GM12878 (cell line): ENCODE measurements around the gene PRCP. TPM values are rescaled to one million over a fixed set of nuclear protein-coding genes. Genes with fewer than 3 reads are reported as not detected.

Experiments
- ATAC-seq: fragments of 200-7000 bp; cut with Tn5 transposase; 3 replicates; pipeline ENCODE4 v1.9.1; 2020; ENCODE audit warnings: mild to moderate bottlenecking, moderate library complexity
- BruUV-seq: library from RNA; stranded (reverse); fragments of 400-500 nt; replicated peaks from 2 replicates; lab custom pipeline; 2021; lab: Mats Ljungman, UMichigan
- CTCF ChIA-PET: fragments of 300-600 bp; sonication (Branson Sonifier 250); formaldehyde crosslinking; extraction: SDS; loops from one replicate; lab custom pipeline; 2021; ENCODE audit warnings: inconsistent platforms; lab: Yijun Ruan, JAX
- POLR2A ChIA-PET: fragments of 350-600 bp; formaldehyde crosslinking; extraction: SDS; loops from one replicate; lab custom pipeline; 2021; ENCODE audit warnings: inconsistent platforms; lab: Charles Lee
- RAD21 ChIA-PET: fragments of 300-600 bp; sonication (Branson Sonifier 250); formaldehyde crosslinking; loops from one replicate; lab custom pipeline; 2023; ENCODE audit warnings: antibody characterized with exemption; ENCODE audit not compliant: unreplicated experiment; lab: Charles Lee
- SMC1A ChIA-PET: fragments of 300-600 bp; sonication (Branson Sonifier 250); formaldehyde crosslinking; loops from one replicate; lab custom pipeline; 2023; ENCODE audit not compliant: unreplicated experiment, uncharacterized antibody; lab: Charles Lee
- DNase-seq: peaks from one replicate; pipeline ENCODE4 v3.0.0-alpha.2; 2011; ENCODE audit warnings: low read depth, low spot score
- FAIRE-seq: peaks from 3 replicates; lab custom pipeline; 2011; peaks lifted over from hg19 to GRCh38; lab: Jason Lieb, UNC
- H2AFZ ChIP-seq: 2 replicates; pipeline ENCODE4 v1.6.0; 2011; ENCODE audit warnings: low read depth, low read length, control low read depth; ENCODE audit not compliant: control insufficient read depth
- H3K27ac ChIP-seq: 2 replicates; pipeline ENCODE4 v1.5.1; 2011; ENCODE audit warnings: control low read depth; ENCODE audit not compliant: control insufficient read depth, insufficient read depth
- H3K27me3 ChIP-seq, 2 experiments: replicated peaks in 1 of 2; 2 replicates each; pipeline versions ENCODE4 v1.6.0 to v1.6.1; 2011; ENCODE audit warnings: low read length in 1 of 2; ENCODE audit not compliant: control insufficient read depth in 2 of 2, insufficient read depth in 2 of 2
- H3K36me3 ChIP-seq, 2 experiments: 2 replicates each; pipeline ENCODE4 v1.5.1; 2011; ENCODE audit warnings: low read length in 1 of 2; ENCODE audit not compliant: control insufficient read depth in 2 of 2, insufficient read depth in 2 of 2
- H3K4me1 ChIP-seq: 2 replicates; pipeline ENCODE4 v1.6.1; 2011; ENCODE audit warnings: mild to moderate bottlenecking, low read length, moderate library complexity, mixed read lengths; ENCODE audit not compliant: control insufficient read depth, insufficient read depth
- H3K4me2 ChIP-seq: 2 replicates; pipeline ENCODE4 v1.6.0; 2011; ENCODE audit warnings: control low read depth; ENCODE audit not compliant: control insufficient read depth, insufficient read depth
- H3K4me3 ChIP-seq: fragments of 200-600 bp; sonication (generic); 2 replicates; pipeline ENCODE4 v1.5.1; 2016
- H3K79me2 ChIP-seq: 2 replicates; pipeline ENCODE4 v1.6.0; 2011; ENCODE audit warnings: low read length; ENCODE audit not compliant: control insufficient read depth, insufficient read depth
- H3K9ac ChIP-seq: 2 replicates; pipeline ENCODE4 v1.8.0; 2011; ENCODE audit warnings: low read length, control low read depth, mixed read lengths; ENCODE audit not compliant: control insufficient read depth, insufficient read depth
- H3K9me3 ChIP-seq: replicated peaks from 3 replicates; pipeline ENCODE4 v1.5.1; 2011; ENCODE audit warnings: mild to moderate bottlenecking, low read length; ENCODE audit not compliant: control insufficient read depth, insufficient read depth
- H4K20me1 ChIP-seq: 2 replicates; pipeline ENCODE4 v1.6.0; 2011; ENCODE audit not compliant: control insufficient read depth, insufficient read depth
- ATF7 ChIP-seq: fragments of 450-650 bp; IDR thresholded peaks from 2 replicates; pipeline ENCODE4 v1.6.1; 2016; ENCODE audit warnings: low read depth, mild to moderate bottlenecking
- CBX5 ChIP-seq: sonication (generic); IDR thresholded peaks from 2 replicates; pipeline ENCODE4 v1.6.1; 2016; ENCODE audit warnings: low read depth, moderate library complexity, mild to moderate bottlenecking, inconsistent platforms
- LARP7 ChIP-seq: fragments of 450-650 bp; IDR thresholded peaks from 2 replicates; pipeline ENCODE4 v1.6.1; 2017; ENCODE audit warnings: mild to moderate bottlenecking
- NFYB ChIP-seq: IDR thresholded peaks from 2 replicates; pipeline ENCODE4 v1.6.1; 2011; ENCODE audit warnings: low read depth, mild to moderate bottlenecking, low read length, improper control_type of control experiment, moderate library complexity; ENCODE audit not compliant: insufficient read depth
- SIX5 ChIP-seq: IDR thresholded peaks from 2 replicates; pipeline ENCODE4 v1.6.1; 2011; ENCODE audit warnings: mild to moderate bottlenecking, low read depth, low read length, moderate library complexity; ENCODE audit not compliant: severe bottlenecking
- STAT3 ChIP-seq: IDR thresholded peaks from 2 replicates; pipeline ENCODE4 v1.6.1; 2011; ENCODE audit warnings: low read depth, low read length, improper control_type of control experiment
- WGBS: methylation state at CpG from one replicate; pipeline ENCODE4 v1.1.6; 2016; ENCODE audit warnings: low lambda C conversion rate; ENCODE audit not compliant: insufficient replicate concordance, insufficient coverage; ENCODE audit errors: missing lambda C conversion rate; 5-methylcytosine and 5-hydroxymethylcytosine counted together
- in situ Hi-C: fragments of 300-500 bp; cut with MboI; formaldehyde crosslinking; loops from 9 replicates; pipeline ENCODE4 v1.14.3; 2018; ENCODE audit warnings: mixed read lengths
- intact Hi-C: fragments of 100-400 bp; cut with micrococcal nuclease; formaldehyde crosslinking; loops from one replicate; pipeline ENCODE4 v1.14.2; 2022; ENCODE audit not compliant: unreplicated experiment
- polyA plus RNA-seq, 11 experiments: library from polyadenylated mRNA; depleted of rRNA in 4 of 11; unstranded in 6 of 11; stranded (reverse) in 5 of 11; fragments of >200 nt; fragmentation: Nextera tagmentation in 4 of 11; fragmentation: Illumina TruSeq in 1 of 11; extraction: Ambion mirVana in 4 of 11; extraction: Trizol in 1 of 11; gene quantifications; 1 replicate in 1 of 11; 2 replicates in 10 of 11; pipeline versions ENCODE4 v1.2.1 to v1.2.3, GENCODE V29; 2011 to 2016; ENCODE audit warnings: inconsistent platforms in 2 of 11, missing spikeins in 2 of 11, low read depth in 1 of 11
- total RNA-seq, 4 experiments: library from RNA; depleted of rRNA in 3 of 4; stranded (reverse); fragments of >200 nt in 3 of 4; fragmentation: Illumina TruSeq in 1 of 4; extraction: Trizol in 1 of 4; gene quantifications; 2 replicates each; pipeline versions ENCODE4 v1.2.1 to v1.2.3, GENCODE V29; 2013 to 2021
- TF ChIP-seq, protein P1 (sequence below): fragments of 450-650 bp; IDR thresholded peaks from 2 replicates; pipeline ENCODE4 v1.6.1; 2018; ENCODE audit warnings: borderline replicate concordance, mild to moderate bottlenecking; ENCODE audit not compliant: partially characterized antibody
- TF ChIP-seq, protein P2 (sequence below): fragments of 450-650 bp; formaldehyde crosslinking; IDR thresholded peaks from 2 replicates; pipeline ENCODE4 v1.5.0; 2022; ENCODE audit warnings: mild to moderate bottlenecking, missing genetic modification characterization
- TF ChIP-seq, protein P3 (sequence below): IDR thresholded peaks from 2 replicates; pipeline ENCODE4 v1.6.1; 2011; ENCODE audit warnings: mild to moderate bottlenecking, low read depth, low read length, moderate library complexity; ENCODE audit not compliant: insufficient replicate concordance
- TF ChIP-seq, protein P4 (sequence below): IDR thresholded peaks from 2 replicates; pipeline ENCODE4 v1.6.1; 2012; ENCODE audit warnings: mild to moderate bottlenecking, low read depth, low read length
- TF ChIP-seq, protein P5 (sequence below): fragments of 450-650 bp; IDR thresholded peaks from 2 replicates; pipeline ENCODE4 v1.6.1; 2017; ENCODE audit warnings: borderline replicate concordance

The PRCP gene
- total and polyA plus RNA-seq, 10 of the 15 experiments (the other 5 are each of a cell fraction or from before 2014, with no cell fraction given) = 14.9 to 43.6 (median 20.0) TPM

DNA sequence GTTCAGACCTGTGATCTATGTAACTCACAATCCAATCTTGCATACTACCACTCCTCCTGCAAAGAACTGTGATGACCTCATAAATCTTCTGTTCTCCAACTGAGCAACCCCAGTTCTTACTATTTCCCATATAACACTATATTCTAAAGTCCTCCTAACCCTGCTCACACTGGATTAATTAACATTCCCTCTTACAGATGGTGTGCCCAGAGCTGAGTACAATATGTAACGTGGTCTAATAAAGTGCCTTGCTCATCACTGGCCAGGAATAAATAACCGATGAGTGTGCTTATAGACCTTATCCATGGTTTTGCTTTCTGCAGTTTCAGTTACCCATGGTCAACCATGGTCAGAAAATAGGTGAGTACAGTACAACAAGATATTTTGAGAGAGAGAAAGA is 28.6 kb downstream of the PRCP start:
- FAIRE-seq = no peak
- RAD21 ChIA-PET = interaction anchor here (1.5 kb wide), 1 partner anchor 21 kb away, joined by 3 read pairs; no protein-coding TSS in a partner anchor
- CTCF ChIA-PET = no interaction called here
- no peak for DNase-seq
- Histone ChIP-seq H2AFZ (no peak overlapping the region), H3K79me2 (no peaks in the 10 kb centered on the region), H3K9ac (no peak overlapping the region), H3K4me3 (no peak overlapping the region), H3K9me3 (no peaks in the 10 kb centered on the region), H3K4me1 (no peaks in the 10 kb centered on the region), H3K27me3 (no peaks in the 10 kb centered on the region), H3K4me2 (no peak overlapping the region), H3K27ac (no peak overlapping the region), H4K20me1 (no peaks in the 10 kb centered on the region), H3K36me3 (no peaks in the 10 kb centered on the region)
- SMC1A ChIA-PET = no interaction called here
- intact Hi-C loops (no loop called here), in situ Hi-C loops (no loop called here)
- no TSS peak for BruUV-seq
- WGBS = 91% methylated on average over 2 of the region's 2 CpGs
- ATAC-seq = no peak
- POLR2A ChIA-PET = no interaction called here
- TF ChIP-seq, protein P1, sequence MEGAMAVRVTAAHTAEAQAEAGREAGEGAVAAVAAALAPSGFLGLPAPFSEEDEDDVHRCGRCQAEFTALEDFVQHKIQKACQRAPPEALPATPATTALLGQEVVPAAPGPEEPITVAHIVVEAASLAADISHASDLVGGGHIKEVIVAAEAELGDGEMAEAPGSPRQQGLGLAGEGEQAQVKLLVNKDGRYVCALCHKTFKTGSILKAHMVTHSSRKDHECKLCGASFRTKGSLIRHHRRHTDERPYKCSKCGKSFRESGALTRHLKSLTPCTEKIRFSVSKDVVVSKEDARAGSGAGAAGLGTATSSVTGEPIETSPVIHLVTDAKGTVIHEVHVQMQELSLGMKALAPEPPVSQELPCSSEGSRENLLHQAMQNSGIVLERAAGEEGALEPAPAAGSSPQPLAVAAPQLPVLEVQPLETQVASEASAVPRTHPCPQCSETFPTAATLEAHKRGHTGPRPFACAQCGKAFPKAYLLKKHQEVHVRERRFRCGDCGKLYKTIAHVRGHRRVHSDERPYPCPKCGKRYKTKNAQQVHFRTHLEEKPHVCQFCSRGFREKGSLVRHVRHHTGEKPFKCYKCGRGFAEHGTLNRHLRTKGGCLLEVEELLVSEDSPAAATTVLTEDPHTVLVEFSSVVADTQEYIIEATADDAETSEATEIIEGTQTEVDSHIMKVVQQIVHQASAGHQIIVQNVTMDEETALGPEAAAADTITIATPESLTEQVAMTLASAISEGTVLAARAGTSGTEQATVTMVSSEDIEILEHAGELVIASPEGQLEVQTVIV = no peak
- no peak for TF ChIP-seq STAT3
- no peak for TF ChIP-seq NFYB
- no peak for TF ChIP-seq LARP7
- no peak for TF ChIP-seq SIX5
- TF ChIP-seq CBX5 = no peak
- no peak for TF ChIP-seq ATF7
- TF ChIP-seq, protein P2, sequence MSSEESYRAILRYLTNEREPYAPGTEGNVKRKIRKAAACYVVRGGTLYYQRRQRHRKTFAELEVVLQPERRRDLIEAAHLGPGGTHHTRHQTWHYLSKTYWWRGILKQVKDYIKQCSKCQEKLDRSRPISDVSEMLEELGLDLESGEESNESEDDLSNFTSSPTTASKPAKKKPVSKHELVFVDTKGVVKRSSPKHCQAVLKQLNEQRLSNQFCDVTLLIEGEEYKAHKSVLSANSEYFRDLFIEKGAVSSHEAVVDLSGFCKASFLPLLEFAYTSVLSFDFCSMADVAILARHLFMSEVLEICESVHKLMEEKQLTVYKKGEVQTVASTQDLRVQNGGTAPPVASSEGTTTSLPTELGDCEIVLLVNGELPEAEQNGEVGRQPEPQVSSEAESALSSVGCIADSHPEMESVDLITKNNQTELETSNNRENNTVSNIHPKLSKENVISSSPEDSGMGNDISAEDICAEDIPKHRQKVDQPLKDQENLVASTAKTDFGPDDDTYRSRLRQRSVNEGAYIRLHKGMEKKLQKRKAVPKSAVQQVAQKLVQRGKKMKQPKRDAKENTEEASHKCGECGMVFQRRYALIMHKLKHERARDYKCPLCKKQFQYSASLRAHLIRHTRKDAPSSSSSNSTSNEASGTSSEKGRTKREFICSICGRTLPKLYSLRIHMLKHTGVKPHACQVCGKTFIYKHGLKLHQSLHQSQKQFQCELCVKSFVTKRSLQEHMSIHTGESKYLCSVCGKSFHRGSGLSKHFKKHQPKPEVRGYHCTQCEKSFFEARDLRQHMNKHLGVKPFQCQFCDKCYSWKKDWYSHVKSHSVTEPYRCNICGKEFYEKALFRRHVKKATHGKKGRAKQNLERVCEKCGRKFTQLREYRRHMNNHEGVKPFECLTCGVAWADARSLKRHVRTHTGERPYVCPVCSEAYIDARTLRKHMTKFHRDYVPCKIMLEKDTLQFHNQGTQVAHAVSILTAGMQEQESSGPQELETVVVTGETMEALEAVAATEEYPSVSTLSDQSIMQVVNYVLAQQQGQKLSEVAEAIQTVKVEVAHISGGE (CRISPR knock-in tag) = no peak
- TF ChIP-seq, protein P3, sequence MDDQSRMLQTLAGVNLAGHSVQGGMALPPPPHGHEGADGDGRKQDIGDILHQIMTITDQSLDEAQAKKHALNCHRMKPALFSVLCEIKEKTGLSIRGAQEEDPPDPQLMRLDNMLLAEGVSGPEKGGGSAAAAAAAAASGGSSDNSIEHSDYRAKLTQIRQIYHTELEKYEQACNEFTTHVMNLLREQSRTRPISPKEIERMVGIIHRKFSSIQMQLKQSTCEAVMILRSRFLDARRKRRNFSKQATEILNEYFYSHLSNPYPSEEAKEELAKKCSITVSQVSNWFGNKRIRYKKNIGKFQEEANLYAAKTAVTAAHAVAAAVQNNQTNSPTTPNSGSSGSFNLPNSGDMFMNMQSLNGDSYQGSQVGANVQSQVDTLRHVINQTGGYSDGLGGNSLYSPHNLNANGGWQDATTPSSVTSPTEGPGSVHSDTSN = no peak
- TF ChIP-seq, protein P4, sequence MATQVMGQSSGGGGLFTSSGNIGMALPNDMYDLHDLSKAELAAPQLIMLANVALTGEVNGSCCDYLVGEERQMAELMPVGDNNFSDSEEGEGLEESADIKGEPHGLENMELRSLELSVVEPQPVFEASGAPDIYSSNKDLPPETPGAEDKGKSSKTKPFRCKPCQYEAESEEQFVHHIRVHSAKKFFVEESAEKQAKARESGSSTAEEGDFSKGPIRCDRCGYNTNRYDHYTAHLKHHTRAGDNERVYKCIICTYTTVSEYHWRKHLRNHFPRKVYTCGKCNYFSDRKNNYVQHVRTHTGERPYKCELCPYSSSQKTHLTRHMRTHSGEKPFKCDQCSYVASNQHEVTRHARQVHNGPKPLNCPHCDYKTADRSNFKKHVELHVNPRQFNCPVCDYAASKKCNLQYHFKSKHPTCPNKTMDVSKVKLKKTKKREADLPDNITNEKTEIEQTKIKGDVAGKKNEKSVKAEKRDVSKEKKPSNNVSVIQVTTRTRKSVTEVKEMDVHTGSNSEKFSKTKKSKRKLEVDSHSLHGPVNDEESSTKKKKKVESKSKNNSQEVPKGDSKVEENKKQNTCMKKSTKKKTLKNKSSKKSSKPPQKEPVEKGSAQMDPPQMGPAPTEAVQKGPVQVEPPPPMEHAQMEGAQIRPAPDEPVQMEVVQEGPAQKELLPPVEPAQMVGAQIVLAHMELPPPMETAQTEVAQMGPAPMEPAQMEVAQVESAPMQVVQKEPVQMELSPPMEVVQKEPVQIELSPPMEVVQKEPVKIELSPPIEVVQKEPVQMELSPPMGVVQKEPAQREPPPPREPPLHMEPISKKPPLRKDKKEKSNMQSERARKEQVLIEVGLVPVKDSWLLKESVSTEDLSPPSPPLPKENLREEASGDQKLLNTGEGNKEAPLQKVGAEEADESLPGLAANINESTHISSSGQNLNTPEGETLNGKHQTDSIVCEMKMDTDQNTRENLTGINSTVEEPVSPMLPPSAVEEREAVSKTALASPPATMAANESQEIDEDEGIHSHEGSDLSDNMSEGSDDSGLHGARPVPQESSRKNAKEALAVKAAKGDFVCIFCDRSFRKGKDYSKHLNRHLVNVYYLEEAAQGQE = no peak
- TF ChIP-seq, protein P5, sequence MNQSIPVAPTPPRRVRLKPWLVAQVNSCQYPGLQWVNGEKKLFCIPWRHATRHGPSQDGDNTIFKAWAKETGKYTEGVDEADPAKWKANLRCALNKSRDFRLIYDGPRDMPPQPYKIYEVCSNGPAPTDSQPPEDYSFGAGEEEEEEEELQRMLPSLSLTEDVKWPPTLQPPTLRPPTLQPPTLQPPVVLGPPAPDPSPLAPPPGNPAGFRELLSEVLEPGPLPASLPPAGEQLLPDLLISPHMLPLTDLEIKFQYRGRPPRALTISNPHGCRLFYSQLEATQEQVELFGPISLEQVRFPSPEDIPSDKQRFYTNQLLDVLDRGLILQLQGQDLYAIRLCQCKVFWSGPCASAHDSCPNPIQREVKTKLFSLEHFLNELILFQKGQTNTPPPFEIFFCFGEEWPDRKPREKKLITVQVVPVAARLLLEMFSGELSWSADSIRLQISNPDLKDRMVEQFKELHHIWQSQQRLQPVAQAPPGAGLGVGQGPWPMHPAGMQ = no peak
